HCEC 1CT (cell line): ENCODE measurements around the gene NLRX1.
A peak's percentile ranks its signal among the peaks of the same experiment; 100 is the strongest.
"Not testable (repeated sequence)": the region's sequence is repeated elsewhere in the genome, so short reads cannot be mapped to it uniquely, and the experiment has no call there.

Source experiments
- DNase-seq: peaks from one replicate; pipeline ENCODE4 v3.0.0-alpha.2; 2017

NLRX1 gene

DNA sequence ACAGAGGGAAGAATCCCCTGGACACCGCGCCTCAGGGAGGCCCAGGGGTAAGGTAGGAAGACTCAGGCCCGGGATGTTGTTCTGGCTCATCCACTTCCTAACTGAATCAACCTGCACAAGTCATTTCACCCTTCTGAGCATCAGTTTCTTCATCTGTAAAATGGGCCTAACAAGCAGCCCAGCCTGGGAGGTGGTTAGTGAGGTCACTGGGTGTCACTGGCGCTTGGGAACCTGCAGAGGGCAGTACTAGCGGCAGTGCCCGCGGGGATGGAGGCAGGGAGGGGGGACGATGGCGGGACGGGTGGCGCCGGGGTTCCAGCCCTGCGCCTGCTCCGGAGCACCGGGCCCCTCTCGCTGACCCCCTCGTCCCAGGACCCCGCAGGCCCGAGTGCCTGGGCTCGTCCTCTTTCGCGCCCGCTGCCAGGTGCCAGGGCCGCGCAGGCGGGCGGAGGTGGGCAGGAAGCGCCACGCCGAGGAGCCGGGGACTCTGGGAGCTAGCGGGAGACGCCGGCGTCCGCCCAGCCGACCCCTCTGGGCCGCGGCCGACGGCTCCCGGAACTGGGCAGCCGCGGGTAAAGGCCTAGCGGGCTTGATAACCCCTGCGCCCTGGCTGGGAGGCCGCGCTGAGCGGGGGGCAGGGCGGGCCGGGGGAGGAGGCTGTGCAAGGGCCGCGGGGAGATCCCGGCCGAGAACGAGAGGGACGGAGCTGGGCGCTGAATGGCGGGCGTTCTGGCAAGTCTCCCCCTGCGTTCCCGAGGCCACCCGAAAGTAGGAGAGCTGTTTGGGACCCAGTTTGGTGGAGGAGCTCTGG, at the start of gene NLRX1:
TSS of gene NLRX1 (plus strand) at position 255 of the 811 bp plus-strand sequence. CDS start 2,679 bp downstream, outside the sequence.
- DNase-seq = peak; percentile 81

DNA sequence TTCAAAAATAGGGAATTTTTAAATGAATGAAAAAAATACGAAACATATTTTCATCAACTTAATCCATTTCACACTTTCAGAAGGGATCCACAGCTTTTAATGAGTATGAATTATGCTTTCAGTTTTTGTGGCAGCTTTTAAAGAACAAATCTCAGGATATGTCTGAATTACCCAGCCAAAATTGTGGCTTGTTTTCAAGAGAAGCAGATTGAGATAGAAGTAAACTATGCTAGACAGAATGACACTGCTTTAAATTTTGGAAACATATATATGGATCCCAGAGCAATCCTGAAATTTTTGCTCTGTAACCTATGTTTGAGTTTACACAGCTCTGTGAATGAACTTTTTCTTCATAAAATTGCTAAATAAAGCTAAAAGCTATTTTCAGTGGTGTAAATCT, 49.6 kb upstream of the NLRX1 start:
- DNase-seq = no peak

DNA sequence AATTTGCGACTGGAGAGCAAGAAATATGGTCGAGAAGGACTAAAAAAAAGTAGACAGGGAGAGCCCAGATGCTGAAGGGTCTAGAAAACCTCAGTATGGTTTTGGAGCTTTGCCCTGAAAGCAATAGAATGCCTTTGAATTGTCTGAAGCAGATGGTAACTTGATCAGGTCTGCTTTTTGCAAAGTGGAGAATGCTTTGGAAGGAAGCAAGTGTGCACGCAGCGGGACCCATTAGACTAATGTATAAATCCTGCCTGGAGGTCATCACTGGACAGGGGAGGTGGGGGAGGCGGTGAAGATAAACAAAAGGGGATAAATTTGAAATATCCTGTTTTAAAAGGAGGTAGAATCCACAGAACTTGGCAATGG, 47.9 kb upstream of the NLRX1 start:
- DNase-seq = no peak

GRCh38 chr11:119121008-119121810, 47.3 kb upstream of the NLRX1 start, which contains the start of gene HINFP:
TSS of gene HINFP (plus strand) at chr11:119121580. CDS start at chr11:119126945, 5,365 bp downstream.
- DNase-seq = peak; percentile 99

- DNase-seq = no peak
Measured at GRCh38 chr11:119121811-119122124, 46.8 kb upstream of the NLRX1 start.

DNA sequence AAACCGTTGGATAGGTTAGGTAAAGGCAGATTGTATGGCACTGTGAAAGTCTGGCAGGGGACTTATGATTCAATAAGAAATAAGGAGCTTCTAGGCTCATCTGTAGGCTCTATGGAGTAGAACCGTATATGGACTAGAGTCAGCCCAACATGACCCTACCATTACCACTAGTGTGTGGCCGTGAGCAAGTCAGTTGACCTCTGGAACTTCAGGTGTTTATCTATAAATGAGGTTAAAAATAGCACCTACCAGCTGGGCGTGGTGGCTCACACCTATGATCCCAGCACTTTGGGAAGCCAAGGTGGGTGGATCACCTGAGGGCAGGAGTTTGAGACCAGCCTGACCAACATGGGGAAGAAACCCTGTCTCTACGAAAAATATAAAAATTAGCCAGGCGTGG, 42.7 kb upstream of the NLRX1 start:
- no peak for DNase-seq

DNA sequence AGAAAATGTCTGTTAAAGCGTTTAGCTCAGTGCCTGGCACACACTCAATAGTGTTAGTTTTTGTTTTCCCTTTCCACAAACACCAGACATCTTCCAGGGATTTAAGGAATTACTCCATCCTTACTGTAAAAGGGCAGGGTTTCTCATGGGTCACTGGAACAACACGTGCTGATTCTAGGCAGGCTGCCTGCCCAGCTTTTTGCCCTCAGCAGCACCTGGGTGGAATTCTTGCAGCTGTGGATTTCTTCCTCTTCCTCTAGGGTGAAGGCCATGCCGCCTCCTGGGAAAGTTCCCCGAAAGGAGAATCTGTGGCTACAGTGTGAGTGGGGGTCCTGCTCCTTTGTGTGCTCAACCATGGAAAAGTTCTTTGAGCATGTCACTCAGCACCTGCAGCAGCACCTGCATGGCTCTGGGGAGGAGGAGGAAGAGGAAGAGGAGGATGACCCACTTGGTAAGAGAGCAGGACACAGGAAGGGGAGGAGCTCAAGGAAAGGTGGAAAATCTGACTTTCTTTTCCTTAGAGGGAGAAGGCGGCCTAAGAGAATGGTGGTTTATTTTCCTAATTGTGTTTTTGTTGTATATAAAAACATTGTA, 41.8 kb upstream of the NLRX1 start:
- DNase-seq = no peak

- no peak for DNase-seq
Measured at GRCh38 chr11:119130662-119131061, 37.9 kb upstream of the NLRX1 start.

DNA sequence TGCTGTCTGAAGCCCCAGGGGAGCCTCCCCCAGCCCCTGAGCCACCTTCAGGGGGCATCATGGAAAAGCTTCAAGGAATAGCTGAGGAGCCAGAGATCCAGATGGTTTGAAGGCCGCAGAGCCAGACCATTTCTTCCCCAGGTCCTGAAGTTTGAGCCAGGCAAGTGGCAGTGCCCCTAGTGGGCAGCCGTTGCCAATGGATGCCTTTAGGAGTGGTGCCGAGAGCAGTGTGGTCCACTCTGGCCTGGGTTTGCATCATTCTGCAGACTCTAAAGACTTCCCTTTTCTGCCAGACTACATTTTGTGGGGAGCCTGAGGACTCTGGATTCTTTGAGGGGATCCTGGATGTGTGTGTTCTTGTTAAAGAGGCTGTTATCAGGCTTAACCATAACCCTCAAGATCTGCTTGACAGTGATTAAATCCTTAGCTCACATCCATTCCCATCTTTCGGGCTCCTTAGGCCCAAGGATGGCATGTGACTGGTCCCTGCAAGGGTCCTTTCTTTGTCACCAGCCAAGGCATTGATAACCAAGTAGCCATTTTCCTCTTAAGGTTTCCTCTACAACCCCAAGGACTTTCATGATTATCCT, 34.0 kb upstream of the NLRX1 start:
- DNase-seq = no peak

- DNase-seq = not testable (repeated sequence)
Measured at GRCh38 chr11:119139276-119139675, 29.2 kb upstream of the NLRX1 start.

DNA sequence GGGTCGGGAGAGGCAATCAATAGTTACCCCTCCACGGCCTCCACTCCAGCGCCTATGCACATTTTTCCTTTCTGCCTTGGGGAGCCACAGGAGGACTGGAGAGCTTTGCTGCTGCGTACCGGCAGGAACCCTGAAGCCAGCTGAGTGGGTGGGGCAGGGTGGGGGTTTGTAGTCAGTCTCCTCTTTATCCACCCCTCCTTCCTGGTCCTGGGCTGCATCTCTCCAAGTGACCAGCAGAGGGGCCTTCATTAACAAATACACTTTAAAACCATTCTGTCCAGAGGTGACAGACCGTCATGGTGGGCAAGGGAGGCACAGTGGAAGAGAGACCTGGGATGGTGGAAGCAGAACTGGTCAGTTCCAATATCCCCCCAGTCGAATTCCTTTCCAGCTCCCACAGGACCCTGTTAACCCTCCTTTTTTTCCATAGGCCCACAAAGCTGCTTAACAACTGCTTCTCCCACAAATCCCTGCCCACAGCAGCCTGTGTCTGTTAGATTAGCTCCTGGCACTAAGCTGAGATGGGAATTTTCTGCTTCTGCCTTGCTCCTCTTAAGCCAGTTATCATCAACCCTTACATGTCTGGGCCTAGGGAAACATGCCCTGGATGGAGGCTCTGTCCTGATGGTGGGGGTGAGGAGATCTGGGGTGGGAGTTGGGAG, 23.6 kb upstream of the NLRX1 start:
- peak; percentile 54 for DNase-seq

DNA sequence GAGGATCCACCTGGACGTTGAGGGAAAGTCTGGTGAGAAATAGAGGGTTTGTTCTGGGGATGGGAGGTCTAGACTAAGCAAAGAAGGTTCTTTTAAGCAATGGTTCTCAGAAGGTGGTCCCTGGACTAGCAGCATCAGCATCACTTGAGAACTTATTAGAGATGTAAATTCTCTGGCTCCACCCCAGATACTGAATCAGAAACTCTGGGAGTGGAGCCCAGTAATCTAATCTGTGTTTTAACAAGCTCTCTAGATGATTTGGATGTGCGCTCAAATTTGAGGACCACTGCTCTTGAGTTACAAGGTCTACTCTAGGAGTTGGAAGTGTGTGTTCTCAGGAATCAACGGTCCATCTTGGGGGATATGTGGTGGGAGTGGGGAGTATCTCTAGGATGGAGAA, 23.0 kb upstream of the NLRX1 start:
- no peak for DNase-seq

- DNase-seq = no peak
Measured at GRCh38 chr11:119147604-119148333, 20.8 kb upstream of the NLRX1 start.

GRCh38 chr11:119148720-119149017, 19.9 kb upstream of the NLRX1 start:
- no peak for DNase-seq

- DNase-seq = no peak
Measured at GRCh38 chr11:119149018-119149785, 19.3 kb upstream of the NLRX1 start, which contains the start of gene ABCG4. TSS of gene ABCG4 (plus strand) at chr11:119149052. CDS start at chr11:119149966, 914 bp downstream.

GRCh38 chr11:119149786-119150275, 18.7 kb upstream of the NLRX1 start:
- no peak for DNase-seq

DNA sequence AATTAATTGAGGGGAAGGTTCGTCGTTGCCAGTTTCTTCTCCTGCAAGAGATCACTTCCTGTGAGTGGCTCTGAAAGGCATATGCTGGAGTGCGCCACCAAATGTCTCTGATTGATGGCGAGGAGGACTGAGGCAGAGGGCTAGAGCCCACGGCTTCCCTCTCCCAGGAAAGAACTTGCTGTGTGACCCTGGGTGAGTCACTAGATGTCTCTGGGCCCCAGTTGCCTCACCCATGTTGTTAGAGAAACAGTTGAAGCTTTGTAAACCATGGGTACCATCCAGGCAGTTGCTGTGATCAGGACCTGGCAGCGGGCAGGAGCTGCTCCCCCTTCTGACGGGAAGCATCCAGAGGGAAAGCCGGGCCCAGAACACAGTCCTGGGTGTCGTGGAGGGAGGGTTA, 16.5 kb upstream of the NLRX1 start:
- no peak for DNase-seq

DNA sequence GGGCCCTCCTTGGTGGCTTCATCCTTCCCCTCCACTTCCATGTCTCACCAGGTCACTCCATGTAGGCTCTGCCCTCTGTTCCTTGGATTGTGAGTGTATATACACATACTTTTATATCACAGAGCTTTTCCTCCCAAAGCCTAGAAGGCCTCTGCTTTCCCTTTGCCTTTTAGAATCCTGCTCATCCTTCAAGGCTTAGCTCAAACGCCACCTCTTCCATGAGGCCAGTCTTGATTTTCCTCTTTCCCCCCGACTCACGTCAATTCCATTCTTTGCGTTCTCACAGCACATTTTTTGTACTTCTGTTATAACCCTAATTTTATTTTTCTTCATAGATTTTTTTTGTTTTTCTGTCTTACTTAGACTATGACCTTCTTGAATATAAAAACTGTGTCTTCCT, 15.9 kb upstream of the NLRX1 start:
- no peak for DNase-seq

DNA sequence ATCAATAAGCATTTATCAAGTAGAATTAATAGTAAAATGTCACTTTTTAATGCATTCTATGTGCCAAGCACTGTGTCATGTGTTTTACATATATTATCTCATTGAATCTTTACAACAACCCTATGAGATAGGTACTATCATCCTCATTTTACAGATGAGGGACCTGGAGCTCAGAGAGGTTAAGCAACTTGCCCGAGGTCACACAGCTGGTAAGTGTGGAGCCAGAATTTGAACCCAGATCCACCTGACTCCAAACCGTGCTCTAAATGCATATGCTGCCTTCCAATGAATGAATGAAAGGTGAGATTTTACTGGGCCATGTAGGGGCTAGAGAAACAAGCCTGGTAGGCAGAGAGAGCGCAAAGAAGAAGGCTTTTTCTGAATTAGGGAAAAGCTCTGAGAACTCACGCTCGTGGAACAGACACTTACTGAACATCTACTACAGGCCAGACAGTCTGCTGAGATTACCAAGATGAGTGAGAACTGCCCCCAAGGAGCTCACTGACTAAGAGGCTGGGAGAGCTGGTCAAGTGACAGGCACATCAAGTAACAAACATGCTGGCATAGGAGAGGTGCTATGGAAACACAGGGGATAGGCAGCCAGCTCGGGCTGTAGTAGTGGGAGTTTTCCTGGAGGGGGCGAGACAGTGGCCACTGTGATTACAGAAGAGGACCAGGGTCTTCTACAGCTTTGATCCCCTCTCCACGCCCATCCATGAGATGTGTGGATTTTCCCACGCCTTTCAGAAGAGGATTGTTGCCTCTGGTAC, 15.3 kb upstream of the NLRX1 start:
- no peak for DNase-seq

DNA sequence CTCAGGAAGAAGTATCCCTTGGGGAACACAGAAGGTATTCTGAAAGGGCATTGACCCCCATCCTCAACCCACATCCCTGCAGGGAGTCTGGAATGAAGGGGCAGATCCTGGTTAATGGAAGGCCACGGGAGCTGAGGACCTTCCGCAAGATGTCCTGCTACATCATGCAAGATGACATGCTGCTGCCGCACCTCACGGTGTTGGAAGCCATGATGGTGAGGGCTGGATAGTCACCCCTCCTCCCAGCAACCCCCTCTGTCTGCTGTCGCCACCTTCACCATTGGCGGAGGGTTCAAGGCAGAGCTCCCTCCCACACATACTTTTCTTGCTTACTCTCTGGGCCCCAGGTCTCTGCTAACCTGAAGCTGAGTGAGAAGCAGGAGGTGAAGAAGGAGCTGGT, 14.3 kb upstream of the NLRX1 start:
- DNase-seq = no peak
